Activated CD8-positive, alpha-beta memory T cell treated with anti-CD3 and anti-CD28 coated beads for 48 hours (primary cell): ENCODE results near the gene CHRNA4.

Source experiments
- DNase-seq, 3 experiments: peaks; one replicate each; pipeline ENCODE4 v3.0.0-alpha.2; 2020; ENCODE audit warnings: low read depth in 2 of 3, low spot score in 2 of 3

The CHRNA4 gene

DNA sequence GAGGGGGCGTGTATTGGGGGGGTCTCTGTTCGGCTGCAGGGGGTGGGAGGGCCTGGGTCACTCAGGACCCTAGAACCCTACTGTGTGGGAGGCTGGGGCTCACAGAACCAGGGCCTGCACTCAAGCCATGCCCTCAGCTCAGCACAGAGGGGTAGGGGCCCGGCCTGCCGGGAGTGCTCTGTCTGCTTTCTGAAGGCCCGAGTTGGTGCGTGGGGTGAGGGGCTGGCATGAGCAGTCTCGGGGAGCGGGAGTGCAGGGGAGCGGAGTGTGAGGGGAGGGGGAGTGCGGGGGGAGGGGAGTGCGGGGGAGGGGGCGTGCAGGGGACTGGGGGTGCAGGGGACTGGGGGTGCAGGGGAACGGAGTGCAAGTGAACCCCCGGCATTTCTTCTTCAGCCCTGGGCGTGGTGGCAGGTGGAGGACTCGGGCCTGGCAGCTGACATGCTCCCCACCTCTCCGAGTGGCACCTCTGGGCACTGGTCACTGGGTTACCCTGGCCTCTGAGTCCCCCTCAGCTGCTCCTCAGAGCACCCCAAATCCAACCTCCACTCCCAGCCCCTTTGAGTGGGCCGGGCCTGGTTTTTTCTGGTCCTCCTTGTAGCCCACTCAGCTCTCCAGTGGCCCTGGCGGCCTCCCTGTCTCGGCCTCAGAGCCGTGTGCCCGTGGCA is 67.1 kb downstream of the CHRNA4 start:
- no peak for DNase-seq

DNA sequence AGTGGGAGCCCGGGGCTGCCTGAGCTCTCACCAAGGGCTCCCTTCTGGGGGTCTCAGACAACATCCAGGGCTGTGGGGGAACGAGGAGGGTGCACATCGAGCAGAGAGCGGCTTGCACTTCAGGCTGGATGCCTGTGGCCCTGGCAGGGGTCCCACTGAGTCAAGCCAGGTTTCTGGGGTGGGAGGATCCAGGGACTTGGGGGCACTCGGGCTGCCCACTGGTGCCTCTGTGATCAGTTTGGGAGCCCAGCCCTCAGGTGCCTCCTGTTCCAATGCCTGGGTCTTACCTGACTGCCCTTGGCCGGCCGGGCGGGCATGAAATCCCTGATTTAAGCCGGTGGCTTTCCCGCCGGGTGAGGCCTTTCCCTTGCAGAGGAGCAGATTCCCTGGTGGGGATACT is 67.7 kb downstream of the CHRNA4 start:
- no peak for DNase-seq
